Thoracic aorta (tissue), 2 donors: ENCODE results near the gene SLC7A9. TPM values are rescaled to one million over a fixed set of nuclear protein-coding genes. Genes with fewer than 3 reads are reported as not detected.

Source experiments
- ATAC-seq: fragments of 150-250 bp; one replicate; pipeline ENCODE4 v1.8.0; 2017; ENCODE audit warnings: low read depth; ENCODE audit not compliant: insufficient number of reproducible peaks, low FRiP score
- DNase-seq: peaks from one replicate; pipeline ENCODE4 v3.0.0-alpha.2; 2020; ENCODE audit warnings: low spot score
- H3K27ac ChIP-seq, 2 donors: fragments of 200-600 bp; sonication (generic); 1 replicate in 1 of 2; 2 replicates in 1 of 2; pipeline ENCODE4 v1.5.1; 2016; ENCODE audit warnings: mild to moderate bottlenecking in 2 of 2, moderate library complexity in 2 of 2
- H3K27me3 ChIP-seq: fragments of 200-600 bp; sonication (generic); replicated peaks from 2 replicates; pipeline ENCODE4 v1.6.0; 2016; ENCODE audit warnings: mild to moderate bottlenecking; ENCODE audit not compliant: insufficient read depth
- H3K36me3 ChIP-seq: fragments of 200-600 bp; sonication (generic); one replicate; pipeline ENCODE4 v1.5.1; 2016
- H3K4me1 ChIP-seq, 2 donors: fragments of 200-600 bp; sonication (generic); 1 replicate in 1 of 2; 2 replicates in 1 of 2; pipeline versions ENCODE4 v1.5.1 to v1.6.0; 2016; ENCODE audit warnings: low read depth in 2 of 2, mild to moderate bottlenecking in 1 of 2; ENCODE audit not compliant: control insufficient read depth in 1 of 2
- H3K4me3 ChIP-seq: fragments of 200-600 bp; sonication (generic); 2 replicates; pipeline ENCODE4 v1.5.1; 2016; ENCODE audit warnings: mild to moderate bottlenecking
- H3K9me3 ChIP-seq: fragments of 200-600 bp; sonication (generic); 2 replicates; pipeline ENCODE4 v1.5.1; 2016
- total RNA-seq, 2 donors: library from RNA; depleted of rRNA; stranded (reverse); fragments of >200 nt; gene quantifications; one replicate each; pipeline versions ENCODE4 v1.1.0 to v1.2.3, GENCODE V29; 2016
- TF ChIP-seq, protein P1 (sequence below): fragments of 200-600 bp; sonication (generic); IDR thresholded peaks from one replicate; pipeline ENCODE4 v1.5.1; 2019; ENCODE audit warnings: antibody characterized with exemption

SLC7A9 gene
- total RNA-seq, 2 donors from 2014 or later: 0.56 TPM; not detected in 1

DNA sequence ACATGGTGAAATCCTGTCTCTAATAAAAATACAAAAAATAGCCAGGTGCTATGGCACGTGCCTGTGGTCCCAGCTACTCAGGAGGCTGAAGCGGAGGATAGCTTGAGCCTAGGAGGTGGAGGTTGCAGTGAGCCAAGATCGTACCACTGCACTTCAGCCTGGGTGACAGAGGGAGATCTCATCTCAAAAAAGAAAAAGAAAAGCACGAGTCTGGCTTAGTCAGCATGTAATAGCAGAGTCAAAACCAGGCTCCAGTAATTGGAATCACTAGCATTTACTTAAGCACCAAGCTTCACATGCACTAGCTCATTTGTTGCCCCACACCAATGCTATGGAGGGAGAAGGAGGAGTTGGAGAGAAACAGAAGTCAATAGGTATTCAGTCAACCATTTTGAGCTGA lies 41.9 kb upstream of the SLC7A9 start:
- H3K27me3 ChIP-seq: no peaks in the 10 kb centered on the region
- TF ChIP-seq, protein P1, sequence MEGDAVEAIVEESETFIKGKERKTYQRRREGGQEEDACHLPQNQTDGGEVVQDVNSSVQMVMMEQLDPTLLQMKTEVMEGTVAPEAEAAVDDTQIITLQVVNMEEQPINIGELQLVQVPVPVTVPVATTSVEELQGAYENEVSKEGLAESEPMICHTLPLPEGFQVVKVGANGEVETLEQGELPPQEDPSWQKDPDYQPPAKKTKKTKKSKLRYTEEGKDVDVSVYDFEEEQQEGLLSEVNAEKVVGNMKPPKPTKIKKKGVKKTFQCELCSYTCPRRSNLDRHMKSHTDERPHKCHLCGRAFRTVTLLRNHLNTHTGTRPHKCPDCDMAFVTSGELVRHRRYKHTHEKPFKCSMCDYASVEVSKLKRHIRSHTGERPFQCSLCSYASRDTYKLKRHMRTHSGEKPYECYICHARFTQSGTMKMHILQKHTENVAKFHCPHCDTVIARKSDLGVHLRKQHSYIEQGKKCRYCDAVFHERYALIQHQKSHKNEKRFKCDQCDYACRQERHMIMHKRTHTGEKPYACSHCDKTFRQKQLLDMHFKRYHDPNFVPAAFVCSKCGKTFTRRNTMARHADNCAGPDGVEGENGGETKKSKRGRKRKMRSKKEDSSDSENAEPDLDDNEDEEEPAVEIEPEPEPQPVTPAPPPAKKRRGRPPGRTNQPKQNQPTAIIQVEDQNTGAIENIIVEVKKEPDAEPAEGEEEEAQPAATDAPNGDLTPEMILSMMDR: no peak
- no peak overlapping the region for H3K4me3 ChIP-seq
- DNase-seq: no peak
- no peaks in the 10 kb centered on the region for H3K4me1 ChIP-seq
- no peaks in the 10 kb centered on the region for H3K9me3 ChIP-seq
- ATAC-seq: no peak
- no peak overlapping the region for H3K27ac ChIP-seq
- H3K36me3 ChIP-seq: peaks cover 12% of the 10 kb centered on the region

DNA sequence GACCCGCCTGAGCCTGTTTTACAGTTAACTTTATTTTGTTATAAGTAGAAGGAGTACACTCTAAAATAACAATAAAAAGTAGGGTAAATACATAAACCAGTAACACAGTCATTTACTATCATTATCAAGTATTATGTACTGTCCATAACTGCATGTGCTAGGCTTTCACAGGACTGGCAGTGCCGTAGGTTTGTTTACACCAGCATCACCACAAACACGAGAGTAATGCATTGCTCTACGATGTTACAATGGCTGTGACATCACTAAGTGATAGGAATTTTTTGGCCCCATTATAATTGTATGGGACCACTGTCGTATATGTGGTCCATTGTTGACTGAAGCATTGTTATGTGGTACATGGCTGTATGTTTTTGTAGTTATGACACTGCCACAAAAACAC lies 41.3 kb upstream of the SLC7A9 start:
- peaks cover 12% of the 10 kb centered on the region for H3K36me3 ChIP-seq
- ATAC-seq: no peak
- TF ChIP-seq, protein P1: no peak

GRCh38 chr19:32910094-32910493 lies 40.5 kb upstream of the SLC7A9 start:
- ATAC-seq (no peak), DNase-seq (no peak)
- no peaks in the 10 kb centered on the region for H3K27me3 ChIP-seq
- peaks cover 12% of the 10 kb centered on the region for H3K36me3 ChIP-seq
- H3K4me1 ChIP-seq: no peaks in the 10 kb centered on the region
- no peak overlapping the region for H3K4me3 ChIP-seq
- H3K27ac ChIP-seq: no peak overlapping the region
- TF ChIP-seq, protein P1: no peak
- H3K9me3 ChIP-seq: peaks cover 6% of the 10 kb centered on the region

More for the DNA sequence above, 41.3 kb upstream of the SLC7A9 start:
- Histone ChIP-seq H3K4me3 (no peak overlapping the region), H3K9me3 (peaks cover under 1% of the 10 kb centered on the region), H3K27ac (no peak overlapping the region), H3K4me1 (no peaks in the 10 kb centered on the region), H3K27me3 (no peaks in the 10 kb centered on the region)
- DNase-seq: no peak

DNA sequence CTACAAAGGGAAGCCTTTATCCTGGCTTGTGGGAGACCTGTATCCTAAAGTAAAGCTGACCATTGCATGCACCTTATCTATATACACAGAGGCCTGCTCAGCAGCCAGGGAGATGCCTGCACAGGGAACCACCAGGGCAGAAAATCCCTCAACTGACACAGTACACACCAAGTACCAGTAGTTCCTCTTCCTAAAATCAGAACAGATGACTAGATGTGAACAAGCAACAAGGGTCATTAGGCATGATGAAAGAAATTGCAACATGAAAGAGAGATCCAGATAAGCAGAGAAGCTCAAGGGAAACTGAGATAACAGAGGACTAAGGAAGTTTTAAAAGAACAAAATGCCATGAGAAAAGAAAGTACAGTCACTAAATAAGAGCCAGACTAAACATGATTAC lies 39.7 kb upstream of the SLC7A9 start:
- Histone ChIP-seq H3K4me3 (no peak overlapping the region), H3K27ac (no peak overlapping the region), H3K36me3 (peaks cover 10% of the 10 kb centered on the region), H3K27me3 (no peaks in the 10 kb centered on the region), H3K9me3 (peaks cover 6% of the 10 kb centered on the region), H3K4me1 (no peaks in the 10 kb centered on the region)
- ATAC-seq (no peak), DNase-seq (no peak)
- TF ChIP-seq, protein P1: no peak

DNA sequence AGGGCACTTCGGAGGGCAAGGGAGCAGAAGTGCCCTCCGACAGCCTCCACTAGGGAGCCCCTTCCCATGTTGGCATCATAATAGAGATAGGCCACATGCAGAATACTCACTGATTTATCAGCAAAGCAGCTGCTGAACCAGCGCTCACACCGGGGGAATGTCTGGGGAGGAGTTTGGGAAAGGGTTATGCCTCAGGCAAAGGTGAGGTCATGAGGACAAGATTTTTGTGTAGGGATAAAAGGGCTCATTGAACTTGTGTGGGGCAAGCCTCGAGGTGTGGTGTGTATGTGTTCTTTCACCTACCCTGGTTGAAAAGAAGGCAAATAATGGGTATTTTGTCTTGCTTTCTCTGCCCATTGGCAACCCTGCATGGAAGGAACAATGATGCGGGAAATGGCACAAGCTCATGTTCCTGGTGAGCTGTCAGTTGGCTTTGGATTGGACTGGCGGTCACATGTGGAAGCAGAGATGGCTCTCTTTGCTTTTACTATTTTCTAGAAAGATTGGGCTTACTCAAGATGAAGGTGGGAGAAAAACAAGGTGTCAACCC lies 39.1 kb upstream of the SLC7A9 start:
- H3K27me3 ChIP-seq: no peaks in the 10 kb centered on the region
- peaks cover 6% of the 10 kb centered on the region for H3K9me3 ChIP-seq
- ATAC-seq: no peak
- no peak overlapping the region for H3K27ac ChIP-seq
- peaks cover 5% of the 10 kb centered on the region for H3K36me3 ChIP-seq
- H3K4me3 ChIP-seq: no peak overlapping the region
- TF ChIP-seq, protein P1: no peak
- no peak for DNase-seq
- H3K4me1 ChIP-seq: no peaks in the 10 kb centered on the region
